Amygdala (tissue), 56 donors: ENCODE results near the gene C6orf132.

Source experiments
- DNase-seq, 56 donors: peaks; one replicate each; lab custom pipeline; 2025; lab: John Stamatoyannopoulos, UW

Gene C6orf132

GRCh38 chr6:42106112-42107023 is 36.1 kb downstream of the C6orf132 start:
- no peak for DNase-seq

- DNase-seq = no peak
These were observed 36.7 kb downstream of the C6orf132 start for GRCh38 chr6:42105709-42106108.

DNA sequence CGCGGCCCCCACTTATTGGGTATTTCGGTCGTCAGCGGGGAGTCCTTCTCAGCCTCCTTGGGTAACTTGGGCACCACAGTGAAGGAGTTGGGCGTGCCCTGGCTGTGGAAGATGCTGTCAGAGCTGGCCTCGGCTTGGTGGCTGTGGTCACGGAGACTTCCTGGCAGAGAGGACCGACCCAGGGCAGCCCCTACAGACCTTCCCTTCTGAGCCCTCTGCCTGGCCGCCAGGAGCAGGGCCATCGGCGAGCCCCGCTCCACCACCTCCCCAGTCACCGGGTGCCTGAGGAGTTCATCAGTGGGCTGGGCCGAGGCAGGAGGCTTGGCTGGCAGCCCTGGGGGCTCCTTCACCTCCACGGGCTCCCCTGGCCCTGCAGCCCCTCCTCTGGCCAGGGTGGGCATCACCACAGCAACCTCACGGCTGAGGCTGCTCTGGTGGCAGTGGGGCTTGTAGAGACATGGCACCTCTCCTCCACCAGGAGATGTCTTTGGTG is 37.2 kb downstream of the C6orf132 start:
- no peak for DNase-seq

- no peak for DNase-seq
These were observed 37.7 kb downstream of the C6orf132 start for GRCh38 chr6:42104804-42105125.

- DNase-seq = peak in 12 of 56 donors; percentile 3 to 44 (median 11)
These were observed 38.2 kb downstream of the C6orf132 start for GRCh38 chr6:42104095-42104803.

- DNase-seq = no peak
These were observed 38.7 kb downstream of the C6orf132 start for GRCh38 chr6:42103753-42104094.

DNA sequence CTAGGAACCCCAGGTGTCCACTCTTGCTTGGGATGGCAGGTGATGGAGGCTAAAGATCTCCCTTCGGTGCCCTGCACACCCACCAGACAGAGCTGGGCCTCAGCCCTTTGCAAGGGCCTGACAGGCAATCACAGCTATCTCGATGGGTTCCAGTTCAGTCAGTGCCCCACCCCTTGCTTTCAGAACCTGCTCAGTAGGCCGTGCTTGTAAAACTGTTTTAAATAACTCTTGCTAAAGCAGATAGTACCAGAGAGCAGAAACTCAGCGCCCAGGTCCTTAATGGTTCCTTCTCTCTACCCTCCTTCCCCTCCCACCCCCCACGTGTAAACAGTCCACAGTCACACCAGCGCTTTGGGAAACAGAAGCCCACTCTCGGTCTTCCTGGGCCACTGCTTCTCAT is 39.2 kb downstream of the C6orf132 start:
- no peak for DNase-seq

GRCh38 chr6:42101186-42101657 is 41.2 kb downstream of the C6orf132 start:
- no peak for DNase-seq

- DNase-seq = no peak
These were observed 42.2 kb downstream of the C6orf132 start for GRCh38 chr6:42100029-42100901.

DNA sequence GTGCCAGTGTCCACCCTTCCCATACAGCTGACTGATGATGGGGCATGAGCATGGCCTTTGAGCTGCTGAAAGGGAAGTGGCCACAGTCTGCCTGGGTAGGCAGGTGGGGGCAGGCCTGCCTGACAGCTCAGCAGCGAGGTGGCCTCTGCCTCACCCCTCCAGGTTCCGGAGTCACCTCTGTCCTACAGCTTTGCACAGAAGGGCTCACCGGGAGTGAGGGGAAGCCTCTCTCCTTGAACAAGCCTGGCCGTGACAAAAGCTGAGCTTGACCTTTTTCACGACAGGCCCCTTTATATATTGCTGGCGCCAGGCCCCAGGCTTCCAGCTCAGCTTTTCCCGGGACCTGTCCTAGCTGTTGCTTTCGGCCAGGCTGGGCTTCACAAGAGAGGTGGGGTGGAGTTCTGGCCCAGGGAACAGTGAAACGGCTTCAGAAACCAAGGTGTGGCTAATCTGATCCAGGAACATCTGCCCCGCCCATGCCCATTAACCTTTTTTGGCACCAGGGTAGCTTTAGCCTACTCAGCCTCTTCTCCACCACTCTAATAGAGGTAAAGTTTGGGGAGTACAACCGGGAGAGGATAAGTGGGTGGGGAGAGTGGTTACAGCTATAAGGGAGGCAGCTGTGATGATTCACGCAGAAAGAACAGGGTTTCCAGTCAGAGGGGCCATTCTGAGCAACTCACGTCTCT is 42.9 kb downstream of the C6orf132 start:
- DNase-seq = no peak

- no peak for DNase-seq
These were observed 46.5 kb downstream of the C6orf132 start for GRCh38 chr6:42095776-42096541.

DNA sequence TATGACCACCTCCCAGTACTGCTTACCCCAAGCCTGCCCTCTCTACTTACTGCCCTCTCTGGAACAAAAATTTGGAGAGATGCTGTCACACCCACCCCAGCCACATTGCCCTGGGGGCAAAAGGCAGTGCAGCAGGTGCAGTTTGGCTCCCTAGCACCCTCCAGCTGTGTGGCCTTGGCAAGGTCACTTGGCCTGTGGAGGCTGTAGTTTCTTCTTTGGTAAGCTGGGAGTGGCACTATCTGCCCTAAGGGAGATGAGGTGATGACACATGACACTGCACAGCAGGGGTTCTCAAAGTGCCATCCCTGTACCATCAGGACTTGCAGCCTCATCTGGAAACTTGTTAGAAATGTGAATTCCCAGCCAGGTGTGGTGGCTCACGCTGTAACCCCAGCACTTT is 47.3 kb downstream of the C6orf132 start:
- no peak for DNase-seq

DNA sequence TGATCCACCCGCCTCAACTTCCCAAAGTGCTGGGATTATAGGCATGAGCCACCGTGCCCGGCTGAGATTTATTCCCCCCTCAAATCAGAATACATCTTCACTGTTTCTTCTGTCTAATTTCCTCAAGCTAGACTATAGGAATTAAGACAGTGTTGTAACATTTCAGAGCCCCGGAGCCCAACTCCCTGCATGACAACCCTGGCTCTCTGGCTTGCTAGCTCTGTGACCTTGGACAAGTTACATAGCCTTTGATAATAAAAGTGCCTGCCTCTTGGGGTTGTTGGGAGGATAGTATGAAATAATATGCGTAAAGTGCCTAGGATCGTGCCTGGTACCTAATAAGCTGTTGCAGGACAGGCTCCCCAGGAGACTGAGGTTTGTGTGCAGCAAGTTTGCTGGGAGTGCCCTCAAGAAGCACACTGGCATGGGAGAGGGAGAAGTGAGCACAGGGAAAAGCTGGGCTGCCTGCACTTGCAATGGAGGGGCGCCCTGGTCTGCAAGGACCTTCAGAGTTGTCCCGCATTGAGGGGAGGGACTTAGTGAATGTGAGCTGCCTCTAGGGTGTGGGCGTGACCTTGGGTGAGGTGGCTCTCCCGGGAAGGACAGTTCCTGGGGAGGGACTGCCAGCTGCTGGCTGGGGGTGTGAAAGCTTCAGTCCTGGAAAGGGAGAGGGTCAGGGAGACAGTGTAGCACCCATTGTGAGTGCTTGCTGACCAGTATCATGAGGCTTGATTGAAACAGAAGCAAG is 48.7 kb downstream of the C6orf132 start:
- no peak for DNase-seq

GRCh38 chr6:42091718-42092023 is 50.7 kb downstream of the C6orf132 start:
- no peak for DNase-seq

GRCh38 chr6:42090819-42091717 is 51.4 kb downstream of the C6orf132 start:
- no peak for DNase-seq

GRCh38 chr6:42088101-42088591 is 54.3 kb downstream of the C6orf132 start:
- no peak for DNase-seq
